Left lung (tissue), 10 donors: ENCODE data around the gene IL22. TPM values are rescaled to one million over a fixed set of nuclear protein-coding genes. Genes with fewer than 3 reads are reported as not detected.

Experiments
- ATAC-seq: fragments of 200-7000 bp; cut with Tn5 transposase; one replicate; pipeline ENCODE4 v1.9.1; 2020; ENCODE audit warnings: moderate library complexity
- DNase-seq, 4 donors: peaks; one replicate each; pipeline ENCODE4 v3.0.0-alpha.2; 2013 to 2020
- H3K27ac ChIP-seq, 2 donors: fragments of 200-600 bp; sonication (generic) in 1 of 2; one replicate each; pipeline versions ENCODE4 v1.5.0 to v1.8.0; 2020 to 2021
- H3K27me3 ChIP-seq, 2 donors: fragments of 200-600 bp; sonication (generic) in 1 of 2; one replicate each; pipeline versions ENCODE4 v1.5.0 to v1.8.0; 2020 to 2021
- H3K36me3 ChIP-seq, 2 donors: fragments of 200-600 bp; sonication (generic) in 1 of 2; one replicate each; pipeline versions ENCODE4 v1.5.0 to v1.8.0; 2020 to 2021
- H3K4me1 ChIP-seq, 2 donors: fragments of 200-600 bp; one replicate each; pipeline ENCODE4 v1.8.0; 2021
- H3K4me3 ChIP-seq, 2 donors: fragments of 200-600 bp; sonication (generic) in 1 of 2; one replicate each; pipeline versions ENCODE4 v1.5.0 to v1.8.0; 2020 to 2021; ENCODE audit warnings: mild to moderate bottlenecking in 1 of 2
- H3K9me3 ChIP-seq, 2 donors: fragments of 200-600 bp; sonication (generic) in 1 of 2; one replicate each; pipeline versions ENCODE4 v1.5.0 to v1.8.0; 2020 to 2021
- CTCF ChIP-seq, 2 donors: fragments of 200-600 bp; sonication (generic) in 1 of 2; IDR thresholded peaks; one replicate each; pipeline versions ENCODE4 v1.5.0 to v1.8.0; 2021; ENCODE audit warnings: antibody characterized with exemption in 2 of 2
- intact Hi-C, 2 donors: fragments of 100-400 bp; cut with DNase I; formaldehyde crosslinking; loops; one replicate each; pipeline versions ENCODE4 v1.11.2 to v1.14.2; 2022
- polyA plus RNA-seq, 6 donors: library from polyadenylated mRNA; unstranded; fragments of 120-200 nt; gene quantifications; one replicate each; pipeline ENCODE4 v1.2.1, GENCODE V29; 2013; ENCODE audit not compliant: insufficient read length in 6 of 6
- total RNA-seq, 2 donors: library from RNA; stranded (reverse); fragmentation: NEBNext Ultra II Directional; extraction: Animal tissue kit (Norgen Biotek cat#: 25700); gene quantifications; one replicate each; pipeline ENCODE4 v1.2.1, GENCODE V29; 2021
- donor health status: DM: no; HTN: yes; CAD: no.
- donor health status: DM: no; HTN: no; CAD: no.

Gene IL22
- total and polyA plus RNA-seq, 8 donors = not detected

DNA sequence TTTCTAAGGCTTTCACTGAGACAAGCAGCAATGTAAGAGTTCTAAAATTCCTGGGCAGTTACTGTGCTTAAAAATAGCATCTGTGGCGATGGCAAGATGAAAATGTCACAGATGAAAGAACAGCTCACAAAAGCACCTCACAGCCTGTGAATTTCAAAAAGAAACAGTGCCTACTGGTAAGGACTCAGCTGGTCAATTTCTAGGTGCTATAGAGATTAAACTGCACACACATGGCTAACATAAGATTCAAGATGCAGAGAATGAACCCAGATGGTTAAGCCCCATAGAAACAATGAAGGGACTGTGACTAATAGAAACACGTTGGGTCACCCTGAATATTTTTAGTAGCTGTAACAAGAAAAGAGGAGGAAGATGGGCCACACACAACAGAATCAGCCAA is 15.8 kb downstream of the IL22 start:
- Histone ChIP-seq H3K27ac (no peak overlapping the region), H3K27me3 (no peaks in the 10 kb centered on the region), H3K4me3 (no peak overlapping the region), H3K9me3 (no peaks in the 10 kb centered on the region), H3K4me1 (peaks cover 0 to 24% of the 10 kb centered on the region in 2 donors), H3K36me3 (no peaks in the 10 kb centered on the region)
- ATAC-seq (no peak), DNase-seq (no peak)
- no peak for TF ChIP-seq CTCF (IDR thresholded peaks at IDR 0.05)
- intact Hi-C loops = loop anchor here in 1 of 2 donors (5.0 kb wide), 1 partner anchor 80 kb away; no protein-coding TSS in a partner anchor

- Histone ChIP-seq H3K9me3 (no peaks in the 10 kb centered on the region), H3K4me1 (peaks cover 0 to 24% of the 10 kb centered on the region in 2 donors), H3K36me3 (no peaks in the 10 kb centered on the region), H3K27ac (peak overlapping the region in 1 of 2 donors; percentile 31), H3K4me3 (peak overlapping the region in 1 of 2 donors; percentile 31), H3K27me3 (no peaks in the 10 kb centered on the region)
- DNase-seq (no peak), ATAC-seq (no peak)
- no peak for TF ChIP-seq CTCF (IDR thresholded peaks at IDR 0.05)
- intact Hi-C loops = loop anchor here in 1 of 2 donors (5.0 kb wide), 1 partner anchor 80 kb away; no protein-coding TSS in a partner anchor
These were observed 16.3 kb downstream of the IL22 start for GRCh38 chr12:68237078-68237477.

DNA sequence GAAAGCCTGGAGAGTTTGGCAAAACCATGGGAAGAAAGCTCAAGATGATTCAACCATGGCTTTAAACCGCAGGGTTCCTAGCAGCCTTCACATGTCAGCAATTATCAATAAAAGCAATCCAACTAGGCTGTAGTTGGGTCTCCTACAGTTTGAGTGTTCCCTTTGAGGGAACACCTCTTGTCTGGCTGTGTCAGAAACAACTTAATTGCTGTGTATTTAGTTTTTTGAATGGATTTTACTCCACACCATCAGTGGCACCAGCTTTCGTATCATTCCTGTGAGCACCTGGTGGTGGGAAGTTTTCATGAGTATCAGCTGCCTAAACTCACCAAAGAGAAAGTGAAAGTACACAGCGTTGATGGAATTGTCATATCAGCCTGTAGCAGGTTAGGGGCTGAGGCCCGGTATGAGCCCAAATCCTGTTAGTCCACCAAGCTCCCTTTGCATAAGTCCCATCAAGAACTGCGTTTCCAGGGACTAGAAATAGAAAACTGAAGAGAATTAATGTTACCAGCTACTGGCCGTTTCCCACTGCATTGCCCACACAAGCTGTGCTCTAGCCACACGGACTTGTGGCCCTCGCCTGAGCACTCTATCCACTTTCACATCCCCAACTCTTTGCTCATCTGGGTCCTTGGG is 16.9 kb downstream of the IL22 start:
- peaks cover 0 to 24% of the 10 kb centered on the region in 2 donors for H3K4me1 ChIP-seq
- H3K9me3 ChIP-seq = no peaks in the 10 kb centered on the region
- peak overlapping the region in 1 of 2 donors; percentile 31 for H3K27ac ChIP-seq
- no peaks in the 10 kb centered on the region for H3K36me3 ChIP-seq
- peak overlapping the region; percentile 1 to 31 for H3K4me3 ChIP-seq
- peak; percentile 7 to 8 for TF ChIP-seq CTCF (IDR thresholded peaks at IDR 0.05)
- ATAC-seq = peak; percentile 74
- DNase-seq = no peak
- intact Hi-C loops = loop anchor here in 1 of 2 donors (5.0 kb wide), 1 partner anchor 81 kb away; no protein-coding TSS in a partner anchor
- no peaks in the 10 kb centered on the region for H3K27me3 ChIP-seq

- Histone ChIP-seq H3K9me3 (no peaks in the 10 kb centered on the region), H3K4me1 (peaks cover 0 to 16% of the 10 kb centered on the region in 2 donors), H3K27ac (no peak overlapping the region), H3K4me3 (no peak overlapping the region), H3K27me3 (no peaks in the 10 kb centered on the region), H3K36me3 (no peaks in the 10 kb centered on the region)
- no peak for TF ChIP-seq CTCF (IDR thresholded peaks at IDR 0.05)
- ATAC-seq (no peak), DNase-seq (no peak)
- intact Hi-C loops = loop anchor here in 1 of 2 donors (5.0 kb wide), 1 partner anchor 82 kb away; no protein-coding TSS in a partner anchor
These were observed 17.8 kb downstream of the IL22 start for GRCh38 chr12:68235576-68235975.

DNA sequence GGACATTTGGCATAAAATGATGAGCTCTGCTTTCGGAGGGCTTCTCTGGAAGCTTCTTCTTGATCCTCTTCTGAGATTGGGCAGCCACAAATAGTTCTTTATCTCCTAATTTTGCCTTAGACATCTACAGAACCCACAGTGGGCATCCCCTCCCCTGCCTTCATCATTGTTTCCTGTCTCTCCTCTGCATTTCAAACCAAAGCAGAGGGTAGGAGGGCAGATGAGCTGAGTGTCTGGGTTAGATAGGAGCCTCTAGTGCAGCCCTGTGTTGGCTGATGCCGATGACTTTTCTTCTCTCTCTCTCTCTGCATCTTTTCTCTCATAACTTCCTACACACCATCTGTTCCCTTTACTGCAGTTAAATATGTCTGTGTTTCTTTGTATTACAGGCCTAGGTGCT is 19.3 kb downstream of the IL22 start:
- H3K36me3 ChIP-seq = no peaks in the 10 kb centered on the region
- no peak for ATAC-seq
- H3K27me3 ChIP-seq = no peaks in the 10 kb centered on the region
- DNase-seq = no peak
- H3K4me3 ChIP-seq = no peak overlapping the region
- H3K4me1 ChIP-seq = peaks cover 0 to 12% of the 10 kb centered on the region in 2 donors
- no peak overlapping the region for H3K27ac ChIP-seq
- TF ChIP-seq CTCF (IDR thresholded peaks at IDR 0.05) = no peak
- intact Hi-C loops = no loop called here
- H3K9me3 ChIP-seq = no peaks in the 10 kb centered on the region
